T-helper 2 cell treated with Interferon-gamma antibody and Interleukin-4, amounts not matched to agents 5 μg/mL and 100 μg/mL, for 36 hours (primary cell): ENCODE results near the gene SH2D3A.
"Not testable (repeated sequence)": the region's sequence is repeated elsewhere in the genome, so short reads cannot be mapped to it uniquely, and the experiment has no call there.

Experiments
- DNase-seq: peaks from one replicate; pipeline ENCODE4 v3.0.0; 2021; ENCODE audit warnings: low spot score
- H3K27ac Mint-ChIP-seq: one replicate; pipeline ENCODE4 v1.8.0; 2021; ENCODE audit warnings: mild to moderate bottlenecking, mixed read lengths
- H3K27me3 Mint-ChIP-seq: one replicate; pipeline ENCODE4 v1.8.0; 2021; ENCODE audit warnings: low read depth, mixed read lengths
- H3K36me3 Mint-ChIP-seq: one replicate; pipeline ENCODE4 v1.8.0; 2021; ENCODE audit warnings: low read depth, mixed read lengths
- H3K4me1 Mint-ChIP-seq: one replicate; pipeline ENCODE4 v1.8.0; 2021; ENCODE audit warnings: low read depth, mixed read lengths
- H3K4me3 Mint-ChIP-seq: one replicate; pipeline ENCODE4 v1.8.0; 2022; ENCODE audit warnings: mild to moderate bottlenecking, moderate library complexity, mixed read lengths
- H3K9me3 Mint-ChIP-seq: one replicate; pipeline ENCODE4 v1.8.0; 2021; ENCODE audit warnings: mixed read lengths

SH2D3A gene

GRCh38 chr19:6712231-6712630, 55.0 kb downstream of the SH2D3A start:
- H3K36me3 Mint-ChIP-seq, result no peaks in the 10 kb centered on the region
- no peak for DNase-seq
- H3K27me3 Mint-ChIP-seq, result peaks cover 40% of the 10 kb centered on the region
- H3K27ac Mint-ChIP-seq, result no peak overlapping the region
- H3K4me3 Mint-ChIP-seq, result no peak overlapping the region
- H3K9me3 Mint-ChIP-seq, result no peaks in the 10 kb centered on the region
- peaks cover 6% of the 10 kb centered on the region for H3K4me1 Mint-ChIP-seq

GRCh38 chr19:6711605-6712004, 55.6 kb downstream of the SH2D3A start:
- Mint-ChIP-seq H3K27ac (no peak overlapping the region), H3K4me3 (no peak overlapping the region)

GRCh38 chr19:6711078-6711361, 56.2 kb downstream of the SH2D3A start:
- Mint-ChIP-seq H3K27me3 (peaks cover 38% of the 10 kb centered on the region), H3K9me3 (no peaks in the 10 kb centered on the region), H3K4me3 (no peak overlapping the region), H3K4me1 (peaks cover 4% of the 10 kb centered on the region), H3K27ac (no peak overlapping the region), H3K36me3 (no peaks in the 10 kb centered on the region)
- DNase-seq, result no peak

More at GRCh38 chr19:6711605-6712004, 55.6 kb downstream of the SH2D3A start:
- Mint-ChIP-seq H3K9me3 (no peaks in the 10 kb centered on the region), H3K4me1 (peaks cover 4% of the 10 kb centered on the region), H3K27me3 (peaks cover 38% of the 10 kb centered on the region), H3K36me3 (no peaks in the 10 kb centered on the region)
- no peak for DNase-seq

GRCh38 chr19:6710273-6711077, 56.8 kb downstream of the SH2D3A start:
- Mint-ChIP-seq H3K4me1 (peaks cover 4% of the 10 kb centered on the region), H3K27me3 (peaks cover 38% of the 10 kb centered on the region), H3K27ac (no peak overlapping the region), H3K36me3 (no peaks in the 10 kb centered on the region), H3K4me3 (peak overlapping the region; percentile 10), H3K9me3 (no peaks in the 10 kb centered on the region)
- no peak for DNase-seq

- peaks cover 38% of the 10 kb centered on the region for H3K27me3 Mint-ChIP-seq
- H3K4me3 Mint-ChIP-seq, result no peak overlapping the region
- H3K4me1 Mint-ChIP-seq, result peaks cover 4% of the 10 kb centered on the region
- no peaks in the 10 kb centered on the region for H3K36me3 Mint-ChIP-seq
- H3K27ac Mint-ChIP-seq, result no peak overlapping the region
- no peak for DNase-seq
- H3K9me3 Mint-ChIP-seq, result no peaks in the 10 kb centered on the region
Measured at GRCh38 chr19:6709549-6709948, 57.7 kb downstream of the SH2D3A start.

GRCh38 chr19:6708913-6709312, 58.3 kb downstream of the SH2D3A start:
- not testable (repeated sequence) for H3K27ac Mint-ChIP-seq, H3K4me1 Mint-ChIP-seq, H3K4me3 Mint-ChIP-seq, H3K9me3 Mint-ChIP-seq, DNase-seq, H3K36me3 Mint-ChIP-seq
- peaks cover 38% of the 10 kb centered on the region for H3K27me3 Mint-ChIP-seq

- no peaks in the 10 kb centered on the region for H3K9me3 Mint-ChIP-seq
Measured at GRCh38 chr19:6708346-6708745, 58.9 kb downstream of the SH2D3A start.

GRCh38 chr19:6707658-6708018, 59.6 kb downstream of the SH2D3A start:
- Mint-ChIP-seq H3K4me1 (peaks cover 4% of the 10 kb centered on the region), H3K27me3 (peaks cover 38% of the 10 kb centered on the region), H3K27ac (no peak overlapping the region), H3K36me3 (no peaks in the 10 kb centered on the region), H3K4me3 (no peak overlapping the region), H3K9me3 (no peaks in the 10 kb centered on the region)
- DNase-seq, result no peak

More at GRCh38 chr19:6708346-6708745, 58.9 kb downstream of the SH2D3A start:
- Mint-ChIP-seq H3K27me3 (peaks cover 38% of the 10 kb centered on the region), H3K27ac (no peak overlapping the region), H3K36me3 (no peaks in the 10 kb centered on the region), H3K4me1 (peaks cover 4% of the 10 kb centered on the region), H3K4me3 (no peak overlapping the region)
- no peak for DNase-seq

- no peak overlapping the region for H3K27ac Mint-ChIP-seq
- H3K9me3 Mint-ChIP-seq, result no peaks in the 10 kb centered on the region
- H3K4me3 Mint-ChIP-seq, result no peak overlapping the region
- peaks cover 4% of the 10 kb centered on the region for H3K4me1 Mint-ChIP-seq
- H3K27me3 Mint-ChIP-seq, result peaks cover 38% of the 10 kb centered on the region
- no peak for DNase-seq
- H3K36me3 Mint-ChIP-seq, result no peaks in the 10 kb centered on the region
Measured at GRCh38 chr19:6707011-6707657, 60.1 kb downstream of the SH2D3A start.

- DNase-seq, result no peak
- H3K9me3 Mint-ChIP-seq, result no peaks in the 10 kb centered on the region
- H3K36me3 Mint-ChIP-seq, result no peaks in the 10 kb centered on the region
- H3K4me1 Mint-ChIP-seq, result peaks cover 4% of the 10 kb centered on the region
- no peak overlapping the region for H3K27ac Mint-ChIP-seq
- no peak overlapping the region for H3K4me3 Mint-ChIP-seq
- peaks cover 35% of the 10 kb centered on the region for H3K27me3 Mint-ChIP-seq
Measured at GRCh38 chr19:6706633-6706958, 60.6 kb downstream of the SH2D3A start.

- H3K27ac Mint-ChIP-seq, result no peak overlapping the region
- H3K4me1 Mint-ChIP-seq, result peaks cover 4% of the 10 kb centered on the region
- DNase-seq, result no peak
- no peak overlapping the region for H3K4me3 Mint-ChIP-seq
- H3K36me3 Mint-ChIP-seq, result no peaks in the 10 kb centered on the region
- H3K27me3 Mint-ChIP-seq, result peaks cover 30% of the 10 kb centered on the region
- H3K9me3 Mint-ChIP-seq, result no peaks in the 10 kb centered on the region
Measured at GRCh38 chr19:6705931-6706632, 61.2 kb downstream of the SH2D3A start.
